GM06990 (cell line): ENCODE results near the gene PDZRN4.

ENCODE experiments used
- DNase-seq: peaks from one replicate; pipeline ENCODE4 v3.0.0-alpha.2; 2011; ENCODE audit not compliant: insufficient read length; ENCODE audit errors: extremely low read depth
- H3K27me3 ChIP-seq: replicated peaks from 2 replicates; pipeline ENCODE4 v1.6.0; 2011; ENCODE audit warnings: low read length; ENCODE audit not compliant: control insufficient read depth, insufficient read depth
- H3K36me3 ChIP-seq: 2 replicates; pipeline ENCODE4 v1.5.1; 2011; ENCODE audit warnings: low read length; ENCODE audit not compliant: control insufficient read depth, insufficient read depth
- H3K4me3 ChIP-seq: replicated peaks from 2 replicates; pipeline ENCODE4 v1.5.1; 2011; ENCODE audit warnings: low read depth, mild to moderate bottlenecking, control low read depth, low read length
- CTCF ChIP-seq: IDR thresholded peaks from 2 replicates; pipeline ENCODE4 v1.5.1; 2011; ENCODE audit warnings: low read length, control low read depth, mild to moderate bottlenecking, inconsistent platforms; ENCODE audit not compliant: insufficient read depth, poor library complexity, severe bottlenecking

Gene PDZRN4

GRCh38 chr12:41228066-41228820 lies 40.1 kb downstream of the PDZRN4 start:
- Histone ChIP-seq H3K36me3 (no peaks in the 10 kb centered on the region), H3K27me3 (no peaks in the 10 kb centered on the region), H3K4me3 (no peak overlapping the region)
- TF ChIP-seq CTCF, result no peak
- no peak for DNase-seq

- Histone ChIP-seq H3K4me3 (no peak overlapping the region), H3K36me3 (no peaks in the 10 kb centered on the region), H3K27me3 (no peaks in the 10 kb centered on the region)
- no peak for DNase-seq
- no peak for TF ChIP-seq CTCF
These were observed 42.6 kb downstream of the PDZRN4 start for GRCh38 chr12:41230756-41231155.

GRCh38 chr12:41234692-41235091 lies 46.6 kb downstream of the PDZRN4 start:
- Histone ChIP-seq H3K36me3 (no peaks in the 10 kb centered on the region), H3K4me3 (no peak overlapping the region), H3K27me3 (no peaks in the 10 kb centered on the region)
- TF ChIP-seq CTCF, result no peak
- no peak for DNase-seq

GRCh38 chr12:41242603-41243002 lies 54.5 kb downstream of the PDZRN4 start:
- no peak for DNase-seq
- Histone ChIP-seq H3K4me3 (no peak overlapping the region), H3K36me3 (no peaks in the 10 kb centered on the region), H3K27me3 (no peaks in the 10 kb centered on the region)
- TF ChIP-seq CTCF, result no peak

GRCh38 chr12:41248391-41248790 lies 60.3 kb downstream of the PDZRN4 start:
- Histone ChIP-seq H3K36me3 (no peaks in the 10 kb centered on the region), H3K27me3 (no peaks in the 10 kb centered on the region), H3K4me3 (no peak overlapping the region)
- DNase-seq, result no peak
- TF ChIP-seq CTCF, result no peak

- H3K4me3 ChIP-seq, result no peak overlapping the region
- TF ChIP-seq CTCF, result no peak
- no peaks in the 10 kb centered on the region for H3K36me3 ChIP-seq
- no peak for DNase-seq
- H3K27me3 ChIP-seq, result no peaks in the 10 kb centered on the region
These were observed 62.6 kb downstream of the PDZRN4 start for GRCh38 chr12:41250748-41251147.
